GM18499 (cell line): ENCODE measurements around the gene ERVV-1.
"Not testable (repeated sequence)": the region's sequence is repeated elsewhere in the genome, so short reads cannot be mapped to it uniquely, and the experiment has no call there.

Source experiments
- ATAC-seq: cut with Tn5 transposase; IDR thresholded peaks from one replicate; pipeline ENCODE4 v1.9.1; 2021; ENCODE audit warnings: moderate number of reproducible peaks; ENCODE audit not compliant: insufficient read depth, unreplicated experiment

ERVV-1 gene

GRCh38 chr19:53015730-53016129, 2.0 kb downstream of the ERVV-1 start:
- ATAC-seq = no peak

DNA sequence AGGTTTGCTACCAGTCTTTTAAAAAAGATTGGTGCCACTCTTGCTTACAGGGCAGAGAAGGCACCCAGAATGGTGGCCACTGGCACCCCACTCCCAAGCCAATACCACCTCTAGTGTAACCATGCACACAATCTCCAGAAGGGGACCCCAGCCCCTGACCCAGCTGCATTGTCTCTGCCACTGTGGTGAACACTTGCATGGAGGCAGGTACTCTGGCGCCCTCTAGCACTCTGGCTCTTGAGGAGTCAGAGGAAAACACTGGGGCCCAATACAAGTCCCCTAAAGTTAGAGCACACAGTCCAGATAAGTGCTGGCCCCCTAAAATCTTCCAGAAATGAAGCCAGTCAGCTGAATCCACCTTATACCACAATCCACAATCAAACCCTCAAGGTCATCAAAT, 6.0 kb downstream of the ERVV-1 start:
- no peak for ATAC-seq

GRCh38 chr19:53028306-53028705, 14.6 kb downstream of the ERVV-1 start:
- ATAC-seq = not testable (repeated sequence)

DNA sequence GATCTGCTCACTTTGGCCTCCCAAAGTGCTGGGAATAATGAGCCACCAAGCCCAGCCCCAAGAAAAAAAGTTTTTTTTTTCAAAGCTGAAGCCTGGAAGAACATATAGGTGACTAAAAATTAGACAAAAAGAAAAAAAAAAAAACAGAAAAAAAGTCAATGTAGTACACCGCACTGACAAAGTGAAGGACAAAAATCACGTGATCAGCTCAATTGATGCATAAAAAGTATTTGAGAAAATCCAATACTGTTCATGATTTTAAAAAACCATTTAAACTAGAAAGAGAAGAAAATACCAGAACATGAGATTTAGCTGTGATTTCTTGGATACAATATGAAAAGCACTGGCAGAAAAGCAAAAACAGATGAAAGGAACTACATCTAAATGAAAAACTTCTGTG, 20.3 kb downstream of the ERVV-1 start:
- ATAC-seq = no peak

DNA sequence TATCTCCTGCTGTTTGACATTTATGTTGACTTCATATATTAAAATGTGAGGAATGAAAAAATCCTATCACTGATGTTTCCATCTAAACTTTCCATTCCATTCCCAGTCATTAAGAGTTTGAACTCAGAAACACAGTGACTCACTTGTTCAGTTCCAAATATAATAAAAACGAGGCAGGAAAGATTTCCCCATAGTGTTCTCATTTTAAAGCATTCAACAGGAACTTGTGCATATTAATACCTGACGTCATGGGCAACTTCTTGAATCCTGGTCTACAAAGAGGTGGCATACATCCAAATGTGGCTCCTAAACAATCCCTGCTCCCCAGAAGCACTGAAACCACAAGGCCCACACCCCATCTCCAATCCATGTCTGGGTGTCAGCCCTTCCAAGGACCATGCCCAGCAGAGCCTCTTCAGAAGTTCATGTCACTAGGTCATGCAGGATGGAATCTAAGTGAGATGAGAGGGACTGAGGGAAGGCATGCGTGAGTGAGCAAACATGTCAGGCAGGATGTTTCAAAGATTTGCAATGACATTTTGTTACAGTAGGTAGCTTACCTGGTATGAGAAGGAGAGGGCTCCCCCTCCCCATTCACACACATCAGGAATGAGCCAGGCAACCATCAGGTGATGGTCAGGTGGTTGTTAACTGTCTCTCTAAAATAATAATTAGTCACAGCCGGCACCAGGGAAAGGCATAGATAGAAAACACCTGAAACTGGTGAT, 21.4 kb downstream of the ERVV-1 start:
- ATAC-seq = no peak

- ATAC-seq = no peak
These were observed 23.7 kb downstream of the ERVV-1 start for GRCh38 chr19:53037101-53038097.

DNA sequence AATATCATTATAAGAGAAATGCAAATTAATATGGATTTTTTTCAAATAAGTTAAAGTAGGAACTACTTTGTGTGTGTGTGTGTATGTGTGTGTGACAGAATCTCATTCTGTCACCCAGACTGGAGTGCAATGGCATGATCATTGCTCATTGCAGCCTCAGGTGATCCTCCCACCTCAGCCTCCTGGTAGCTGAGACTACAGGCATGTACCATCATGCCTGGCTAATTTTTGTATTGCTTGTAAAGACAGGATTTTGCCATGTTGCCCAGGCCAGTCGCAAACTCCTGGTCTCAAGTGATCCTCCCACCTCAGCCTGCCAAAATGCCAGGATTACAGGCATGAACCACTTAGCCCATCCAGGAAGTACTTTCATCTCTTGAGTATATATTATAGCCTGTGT, 27.6 kb downstream of the ERVV-1 start:
- no peak for ATAC-seq

GRCh38 chr19:53045536-53045935, 31.8 kb downstream of the ERVV-1 start:
- ATAC-seq = no peak

- no peak for ATAC-seq
These were observed 33.7 kb downstream of the ERVV-1 start for GRCh38 chr19:53047379-53047778.

DNA sequence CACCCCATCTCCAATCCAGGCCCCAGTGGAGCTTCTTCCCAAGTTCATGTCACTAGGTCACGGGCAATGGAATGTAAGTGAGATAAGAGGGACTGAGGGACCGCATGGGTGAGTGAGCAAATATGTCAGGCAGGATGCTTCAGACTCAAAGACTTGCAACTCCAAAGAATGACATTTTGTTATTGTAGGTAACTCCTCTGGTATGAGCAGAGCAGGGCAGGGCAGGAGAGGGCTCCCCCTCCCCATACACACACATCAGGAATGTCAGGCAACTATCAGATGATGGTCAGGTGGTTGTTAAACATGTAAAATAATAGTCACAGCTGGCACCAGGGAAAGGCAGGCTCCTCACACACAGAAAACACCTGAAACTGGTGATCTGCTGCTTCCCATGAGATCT, 41.4 kb downstream of the ERVV-1 start:
- no peak for ATAC-seq

GRCh38 chr19:53057904-53058580, 44.3 kb downstream of the ERVV-1 start:
- no peak for ATAC-seq
